ENCODE results near the gene SEC61G. TPM values are rescaled to one million over a fixed set of nuclear protein-coding genes. Genes with fewer than 3 reads are reported as not detected.

Gene SEC61G
- total RNA-seq, 1 experiment from 2014 or later = 916 TPM

- no peak for DNase-seq (ENCODE audit: low read depth)
Measured at GRCh38 chr7:54764861-54765260, 5.8 kb upstream of the SEC61G start.

- no peak for DNase-seq (ENCODE audit: low read depth)
Measured at GRCh38 chr7:54757711-54758110, 1.3 kb downstream of the SEC61G start.

DNA sequence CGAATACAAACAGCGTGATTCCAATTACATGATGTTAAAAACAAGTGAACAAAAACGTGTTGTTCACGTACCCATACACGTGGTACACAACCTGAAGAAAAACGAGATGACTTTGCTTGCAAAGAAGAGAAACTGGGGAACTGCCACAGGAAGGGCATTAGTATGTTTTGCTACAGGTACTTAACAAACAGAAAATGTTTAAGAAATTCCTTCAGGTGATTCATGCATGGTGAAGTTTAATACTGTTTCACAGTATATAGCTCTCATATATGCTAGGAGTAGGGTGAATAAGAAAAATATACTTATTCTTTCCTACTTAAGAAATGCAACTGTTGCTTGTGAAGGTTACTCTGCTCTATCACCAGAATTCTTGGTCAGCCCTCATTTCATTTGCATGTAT lies 9.8 kb downstream of the SEC61G start:
- no peak for DNase-seq (ENCODE audit: low read depth)

DNA sequence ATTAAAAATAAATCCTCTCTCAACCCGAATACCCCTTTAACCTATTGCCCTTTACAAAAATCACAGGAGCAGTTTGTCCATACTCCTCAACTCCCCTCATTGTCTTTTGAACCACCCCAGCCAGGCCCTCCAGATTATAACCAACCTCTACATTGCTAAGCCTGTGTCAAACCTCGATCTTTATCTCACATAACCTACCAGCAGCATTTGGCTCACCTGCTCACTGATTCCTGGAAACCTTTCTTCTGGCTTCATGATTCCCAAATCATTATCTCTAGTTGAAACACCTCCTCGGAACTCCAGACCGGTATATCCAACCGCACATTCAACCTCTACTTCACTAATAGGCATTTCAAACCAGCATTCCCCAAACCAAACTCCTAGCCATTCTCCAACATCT lies 11.8 kb downstream of the SEC61G start:
- DNase-seq (ENCODE audit: low read depth) = no peak

DNA sequence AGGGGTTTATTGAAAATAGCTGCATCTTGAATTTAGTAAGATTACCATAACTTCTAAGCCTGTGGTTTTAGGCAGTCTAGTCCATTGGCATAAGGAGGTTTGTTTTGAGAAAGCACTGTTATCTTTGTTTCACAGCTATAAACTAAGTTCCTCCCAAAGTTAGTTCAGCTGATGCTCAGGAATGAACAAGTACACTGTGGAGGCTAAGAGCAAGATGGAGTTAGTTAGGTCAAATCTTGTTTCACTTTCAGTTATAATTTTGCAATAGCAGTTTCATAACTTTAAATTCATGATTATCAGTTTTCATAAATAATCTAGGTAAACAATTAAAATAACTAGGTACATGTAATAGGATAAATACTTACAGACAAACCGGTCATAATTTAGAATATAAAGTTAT lies 15.4 kb downstream of the SEC61G start:
- no peak for DNase-seq (ENCODE audit: low read depth)

- no peak for DNase-seq (ENCODE audit: low read depth)
Measured at GRCh38 chr7:54738737-54739136, 20.3 kb downstream of the SEC61G start.

DNA sequence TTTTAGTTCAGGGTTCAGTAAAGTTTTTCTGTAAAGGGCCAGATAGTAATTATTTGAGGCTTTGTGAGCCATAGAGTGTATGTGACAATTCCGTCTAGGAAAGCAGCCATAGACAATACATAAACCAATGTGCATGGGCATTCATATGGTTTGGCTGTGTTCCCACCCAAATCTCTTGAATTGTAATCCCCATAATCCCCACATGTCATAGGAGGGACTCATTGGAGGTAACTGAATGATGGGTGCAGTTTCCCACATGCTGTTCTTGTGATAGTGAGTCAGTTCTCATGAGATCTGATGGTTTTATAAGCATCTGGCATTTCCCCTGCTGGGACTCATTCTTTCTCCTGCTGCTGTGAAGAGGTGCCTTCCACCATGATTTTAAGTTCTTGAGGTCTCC lies 29.9 kb downstream of the SEC61G start:
- no peak for DNase-seq (ENCODE audit: low read depth)

- no peak for DNase-seq (ENCODE audit: low read depth)
Measured at GRCh38 chr7:54728411-54728810, 30.6 kb downstream of the SEC61G start.

GRCh38 chr7:54725255-54725654 lies 33.8 kb downstream of the SEC61G start:
- DNase-seq (ENCODE audit: low read depth) = no peak

GRCh38 chr7:54722502-54722901 lies 36.5 kb downstream of the SEC61G start:
- no peak for DNase-seq (ENCODE audit: low read depth)

- no peak for DNase-seq (ENCODE audit: low read depth)
Measured at GRCh38 chr7:54722026-54722425, 37.0 kb downstream of the SEC61G start.

GRCh38 chr7:54719974-54720373 lies 39.0 kb downstream of the SEC61G start:
- DNase-seq (ENCODE audit: low read depth) = no peak

- DNase-seq (ENCODE audit: low read depth) = no peak
Measured at GRCh38 chr7:54719425-54719824, 39.6 kb downstream of the SEC61G start.

- no peak for DNase-seq (ENCODE audit: low read depth)
Measured at GRCh38 chr7:54712820-54713219, 46.2 kb downstream of the SEC61G start.

DNA sequence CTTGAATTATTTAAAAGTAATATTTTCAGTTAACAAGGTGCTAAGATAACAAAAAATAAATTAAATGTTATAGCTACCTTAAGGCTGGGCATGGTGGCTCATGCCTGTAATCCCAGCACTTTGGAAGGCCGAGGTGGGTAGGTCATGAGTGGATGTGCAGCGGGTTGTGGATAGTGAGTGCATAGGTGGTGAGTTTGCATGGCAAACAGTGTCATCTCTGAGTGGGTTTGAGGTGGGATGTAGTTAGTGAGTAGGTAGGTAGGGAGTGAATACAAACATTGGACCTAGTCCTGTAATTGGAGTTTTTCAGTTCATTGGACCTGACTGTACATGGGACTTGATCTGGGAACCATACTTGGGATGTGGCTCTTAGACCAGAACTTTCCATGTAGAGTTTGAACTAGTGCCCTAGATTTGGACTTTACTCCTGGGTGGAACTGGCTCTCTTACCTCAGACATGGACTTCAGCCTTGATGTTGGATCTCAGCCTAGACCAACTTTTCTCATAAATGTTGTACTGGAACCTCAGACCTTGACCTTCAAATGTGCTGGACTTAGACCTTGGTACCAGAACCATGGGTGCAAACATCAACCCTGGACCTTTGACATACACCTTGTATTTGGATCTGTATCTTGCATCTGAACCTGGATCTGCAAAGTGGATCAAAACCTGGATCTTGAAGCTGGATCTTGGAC lies 47.0 kb downstream of the SEC61G start:
- no peak for DNase-seq (ENCODE audit: low read depth)

DNA sequence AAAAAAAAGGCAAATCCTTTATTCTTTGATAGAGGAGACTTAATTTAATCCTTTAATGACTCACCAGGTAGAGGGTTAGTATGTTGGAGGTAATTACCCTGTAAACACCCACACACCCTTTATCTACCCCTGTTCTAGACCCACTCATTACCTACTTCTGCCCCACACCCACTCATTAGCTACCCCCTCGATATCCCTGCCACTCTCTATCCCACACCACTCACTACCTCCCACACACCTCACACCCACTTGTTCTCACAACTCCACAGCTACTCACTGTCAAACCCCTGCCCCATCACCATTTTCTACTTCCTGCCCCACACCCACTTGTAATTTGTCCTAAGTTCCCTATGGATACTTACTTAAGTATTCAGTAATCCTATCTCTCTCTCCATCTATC lies 49.7 kb downstream of the SEC61G start:
- no peak for DNase-seq (ENCODE audit: low read depth)

DNA sequence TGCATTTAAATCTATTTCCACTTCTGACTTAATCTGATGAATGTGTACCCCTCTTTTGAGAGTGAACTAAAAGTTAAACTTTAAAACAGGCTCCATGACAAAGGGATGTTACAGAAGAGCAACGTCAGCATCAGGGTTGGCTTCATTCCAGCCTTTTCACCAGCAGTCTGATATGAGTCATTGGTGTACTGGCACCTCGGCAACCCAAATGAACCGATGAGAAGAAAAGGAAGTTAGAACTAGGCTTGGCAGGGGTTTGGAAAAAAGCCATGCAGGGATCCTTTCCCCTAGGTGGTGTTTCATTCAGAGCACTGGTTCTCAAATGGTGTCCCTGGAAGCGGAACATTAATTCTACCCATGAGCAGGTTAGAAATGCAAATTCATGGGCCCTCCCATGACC lies 53.6 kb downstream of the SEC61G start:
- DNase-seq (ENCODE audit: low read depth) = peak; percentile 80

- DNase-seq (ENCODE audit: low read depth) = no peak
Measured at GRCh38 chr7:54704851-54705250, 54.2 kb downstream of the SEC61G start.

Other genes with a start within 250 kb of the SEC61G start
- gene VSTM2A, start 216.8 kb downstream of the SEC61G start, total RNA-seq (2014; rRNA removed; shearing (Covaris generic)) = not detected in 2 replicates

Measured in M059J (cell line).